NCI-H82 treated with DMSO at 0.1 percent for 48 hours (cell line): ENCODE results near the gene ADGRG6.
"Not testable (repeated sequence)": the region's sequence is repeated elsewhere in the genome, so short reads cannot be mapped to it uniquely, and the experiment has no call there.

Experiments
- DNase-seq: peaks from one replicate; lab custom pipeline; 2025; ENCODE audit not compliant: unreplicated experiment; lab: John Stamatoyannopoulos, UW

ADGRG6 gene

DNA sequence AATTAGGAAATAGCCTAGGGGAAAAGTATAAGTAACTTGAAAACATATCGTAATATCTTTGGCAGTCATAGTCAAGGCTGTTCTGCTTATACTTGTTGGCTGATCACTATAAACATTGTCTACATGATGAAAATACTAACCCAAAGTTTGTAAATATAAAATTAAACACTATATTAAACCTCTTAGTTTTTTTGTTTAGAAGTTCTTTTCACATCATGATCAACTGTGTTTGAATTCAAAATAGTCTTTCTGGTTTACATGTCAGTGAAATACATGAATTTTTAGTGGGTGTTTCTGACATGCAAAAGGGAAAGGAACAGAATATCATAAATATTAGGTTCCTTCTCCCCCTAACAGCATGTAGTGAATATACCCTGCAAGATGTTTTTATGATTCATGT lies 43.5 kb downstream of the ADGRG6 start:
- no peak for DNase-seq

DNA sequence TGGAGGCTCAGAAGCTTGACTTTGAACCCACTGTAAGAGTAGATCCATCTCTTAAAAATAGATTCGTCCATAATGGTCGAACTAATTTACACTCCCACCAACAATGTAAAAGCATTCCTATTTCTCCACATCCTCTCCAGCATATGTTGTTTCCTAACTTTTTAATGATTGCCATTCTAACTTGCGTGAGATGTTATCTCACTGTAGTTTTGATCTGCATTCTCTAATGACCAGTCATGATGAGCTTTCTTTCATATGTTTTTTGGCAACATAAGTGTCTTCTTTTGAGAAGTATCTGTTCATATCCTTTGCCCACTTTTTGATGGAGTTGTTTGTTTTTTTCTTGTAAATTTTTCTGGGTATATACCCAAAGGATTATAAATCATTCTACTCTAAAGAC lies 44.4 kb downstream of the ADGRG6 start:
- not testable (repeated sequence) for DNase-seq

DNA sequence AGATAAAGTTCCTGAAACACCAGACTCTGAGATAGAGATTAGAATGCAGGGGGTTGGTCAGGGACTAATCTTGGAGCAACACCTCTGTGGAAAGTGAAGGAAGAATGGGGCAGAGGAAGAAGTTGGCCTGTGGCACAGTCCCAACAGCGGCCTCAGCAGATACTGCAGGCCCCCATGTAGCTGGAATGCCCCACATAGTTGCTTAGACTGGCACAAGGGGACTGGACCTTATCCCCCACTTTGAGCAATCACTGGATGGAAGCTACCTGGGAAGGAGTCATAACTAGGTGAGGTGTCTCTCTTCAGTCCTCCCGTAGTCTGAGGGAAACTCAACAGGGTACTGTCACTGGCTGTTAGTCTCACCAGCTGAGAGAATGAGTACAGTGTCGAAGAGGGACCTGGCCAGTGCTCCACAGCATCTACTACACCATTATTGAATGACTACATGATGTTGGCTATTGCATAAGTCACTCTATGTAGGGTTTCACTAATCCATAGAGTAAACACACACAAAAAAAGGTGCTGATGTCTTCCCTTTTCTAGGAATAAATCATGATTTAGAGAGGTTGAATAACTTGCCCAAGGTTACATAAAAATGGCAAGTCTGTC lies 47.5 kb downstream of the ADGRG6 start:
- DNase-seq: no peak

DNA sequence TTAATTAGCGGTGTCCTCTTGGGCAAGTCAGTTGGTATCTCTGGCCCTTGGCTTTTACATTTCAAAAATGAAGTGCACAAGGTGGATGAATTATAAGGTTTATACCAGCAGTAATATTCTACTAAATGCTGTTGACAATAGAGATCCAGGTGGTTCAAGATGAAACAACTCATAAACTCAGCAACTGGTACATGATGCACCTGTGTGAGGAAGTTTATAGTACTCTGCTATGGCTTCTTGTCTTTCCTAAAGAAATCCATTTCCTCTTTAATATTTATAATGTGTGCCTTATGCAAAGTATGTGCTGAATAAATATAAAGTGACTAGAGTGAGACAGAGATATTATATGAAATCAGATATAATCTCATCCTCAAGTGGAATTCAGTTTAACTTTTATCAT lies 48.5 kb downstream of the ADGRG6 start:
- DNase-seq: no peak

DNA sequence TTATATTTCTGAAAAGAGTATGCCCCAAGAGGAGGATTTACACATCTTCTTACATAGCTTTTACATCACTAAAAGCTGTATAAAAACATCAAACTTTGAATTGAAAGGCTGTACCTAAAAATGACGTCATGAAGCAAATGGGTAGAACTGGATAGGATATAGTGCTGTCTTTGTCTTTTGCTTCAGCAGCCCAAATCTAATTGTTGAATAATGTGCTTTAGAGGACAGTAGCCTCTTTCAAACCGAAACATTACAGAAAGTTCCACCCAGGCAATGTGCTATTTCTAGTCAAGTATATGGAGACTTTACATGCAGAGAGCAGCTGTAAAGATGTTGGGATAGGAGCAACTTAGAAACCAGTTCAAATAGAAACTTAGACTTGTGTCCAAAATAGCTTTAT lies 51.9 kb downstream of the ADGRG6 start:
- no peak for DNase-seq

DNA sequence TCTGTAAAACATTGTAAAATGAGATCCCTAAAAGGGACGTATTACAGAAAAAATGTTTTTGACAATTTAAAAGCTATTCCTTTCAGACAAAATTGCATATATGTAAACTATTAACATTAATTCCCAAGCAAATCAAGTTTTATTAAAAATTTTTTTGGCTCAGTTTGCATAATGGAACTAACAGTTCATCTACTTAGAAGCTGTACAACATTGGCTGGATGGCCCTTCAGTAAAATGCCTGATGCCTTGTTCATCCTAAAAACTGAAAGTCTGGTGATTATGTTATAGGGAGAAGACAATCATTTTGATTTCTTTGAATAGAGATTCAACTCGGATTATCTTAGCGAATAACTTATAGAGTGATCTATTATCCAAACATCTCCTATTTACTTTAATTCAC lies 52.8 kb downstream of the ADGRG6 start:
- DNase-seq: no peak

DNA sequence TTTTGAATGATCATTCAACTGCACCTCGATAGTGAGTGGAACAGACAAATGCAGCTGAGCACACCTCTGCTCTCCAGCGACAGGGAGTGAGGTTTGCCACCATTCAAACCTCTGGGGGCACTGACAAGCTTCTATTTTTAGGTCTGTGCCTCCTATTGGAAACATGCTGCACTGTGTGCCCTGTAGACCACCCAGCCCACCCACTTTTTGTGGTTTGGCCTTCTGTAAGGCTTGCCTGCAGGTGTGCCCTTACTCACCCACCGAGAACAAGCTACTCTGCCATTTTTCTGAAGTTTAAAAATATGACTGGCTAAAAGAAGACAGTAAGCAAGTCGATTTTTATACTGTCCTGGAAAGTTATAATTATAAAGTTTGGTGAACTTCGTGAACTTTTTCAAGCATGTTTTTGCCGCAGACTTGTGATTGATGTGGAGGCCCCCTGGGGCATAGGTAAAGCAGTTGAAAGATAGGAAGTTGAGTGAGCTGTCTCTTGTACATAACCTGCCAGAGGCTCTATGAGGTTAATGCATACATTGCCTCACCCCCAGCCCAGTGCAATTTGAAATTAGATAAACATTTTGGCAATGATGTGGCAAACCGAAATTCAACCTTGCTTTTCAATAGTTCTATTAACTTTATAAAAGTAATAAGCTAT lies 53.8 kb downstream of the ADGRG6 start:
- no peak for DNase-seq

DNA sequence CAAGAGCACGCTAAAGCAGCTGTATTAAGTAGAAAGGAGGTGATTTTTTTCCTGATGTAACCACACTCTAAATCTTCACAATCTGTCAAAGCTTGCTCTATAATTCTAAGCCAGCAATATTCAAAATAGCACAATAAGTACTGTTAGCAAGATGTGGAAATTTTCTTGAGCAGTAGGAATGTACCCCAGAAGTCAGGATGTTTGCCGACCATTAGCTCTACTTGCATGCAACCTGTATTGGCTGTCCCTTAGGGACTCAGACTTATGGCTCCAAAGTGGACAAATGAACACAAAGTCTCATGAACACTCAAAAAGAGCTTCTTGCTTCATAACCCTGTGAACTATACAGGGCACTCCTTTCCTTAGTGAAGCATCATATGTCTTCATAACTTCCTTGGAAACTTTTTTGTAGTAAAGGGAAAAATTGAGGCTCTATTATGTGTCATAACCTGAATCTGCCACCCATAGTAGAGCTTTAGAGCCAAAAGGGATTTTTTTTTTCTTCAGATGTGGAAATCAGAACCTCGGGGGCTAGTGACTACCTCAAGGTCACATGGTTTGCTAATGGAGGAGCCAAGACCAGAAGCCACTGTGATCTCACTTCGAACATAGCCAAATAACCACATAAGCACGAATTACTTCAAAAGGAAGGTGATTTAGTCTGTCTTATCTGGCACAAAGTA lies 54.5 kb downstream of the ADGRG6 start:
- no peak for DNase-seq

DNA sequence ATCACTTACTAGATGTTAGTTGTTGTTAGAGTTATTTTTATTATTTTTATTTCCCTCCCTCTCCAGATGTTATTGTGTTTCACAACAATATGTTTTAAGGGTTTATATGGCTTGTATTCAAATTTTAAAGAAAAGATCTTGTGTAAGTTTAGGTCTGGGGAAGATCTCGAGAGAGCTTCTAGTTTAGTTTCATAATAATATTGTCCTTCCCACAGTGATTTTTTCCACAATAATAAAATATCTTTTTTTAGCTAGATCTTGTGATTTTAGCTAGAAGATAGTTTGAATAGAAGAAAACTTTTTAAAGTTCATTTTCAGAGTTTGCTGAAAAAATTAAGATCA lies 55.0 kb downstream of the ADGRG6 start:
- DNase-seq: no peak

DNA sequence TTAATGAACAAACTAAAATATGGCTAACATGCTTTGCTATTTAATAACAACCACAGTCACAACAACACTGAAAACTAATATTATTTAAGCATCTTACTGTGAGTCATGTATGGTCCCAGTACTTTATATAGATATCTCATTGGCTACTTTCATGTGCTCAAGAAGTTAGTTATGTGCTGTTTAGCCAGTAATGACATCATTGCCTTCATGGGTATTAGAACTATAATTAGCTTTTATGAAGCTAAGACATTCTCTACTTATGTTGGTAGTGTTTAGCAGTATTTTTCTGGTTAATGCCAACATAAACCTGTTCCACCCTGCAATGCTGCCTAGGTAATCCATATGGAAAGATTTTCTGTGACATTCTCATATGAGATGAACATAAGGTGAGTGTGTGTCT lies 56.1 kb downstream of the ADGRG6 start:
- no peak for DNase-seq

DNA sequence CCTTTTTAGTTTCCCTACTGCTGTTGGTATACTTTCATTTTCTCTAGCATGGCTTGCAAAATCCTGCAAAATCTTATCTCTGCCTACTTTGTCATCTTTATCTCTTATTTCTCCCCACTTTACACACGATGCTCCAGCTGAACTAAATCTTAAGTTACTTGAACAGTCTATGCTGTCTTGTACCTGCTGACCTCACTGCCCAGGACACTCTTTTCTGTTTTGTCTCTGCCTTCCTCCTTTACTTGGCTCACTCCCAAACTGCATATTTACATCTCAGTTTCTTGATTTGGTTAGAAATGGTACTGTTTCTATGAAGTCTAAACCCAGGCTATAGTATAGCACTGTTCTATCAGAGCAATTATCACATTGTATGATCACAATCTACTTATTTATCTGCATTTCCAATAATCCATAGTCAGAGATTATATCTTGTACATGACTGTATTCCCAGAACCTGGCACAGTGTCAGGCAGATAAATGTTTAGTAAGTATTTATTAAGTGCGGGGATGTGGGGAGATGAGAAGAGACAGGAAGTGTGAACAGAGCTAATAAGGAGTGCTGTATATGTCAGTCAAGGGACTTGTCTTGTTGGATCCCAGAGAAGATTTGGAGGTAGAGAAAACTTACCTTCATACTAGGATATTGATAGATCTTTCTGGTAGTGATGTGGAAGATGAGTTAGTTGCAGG lies 57.6 kb downstream of the ADGRG6 start:
- DNase-seq: no peak

DNA sequence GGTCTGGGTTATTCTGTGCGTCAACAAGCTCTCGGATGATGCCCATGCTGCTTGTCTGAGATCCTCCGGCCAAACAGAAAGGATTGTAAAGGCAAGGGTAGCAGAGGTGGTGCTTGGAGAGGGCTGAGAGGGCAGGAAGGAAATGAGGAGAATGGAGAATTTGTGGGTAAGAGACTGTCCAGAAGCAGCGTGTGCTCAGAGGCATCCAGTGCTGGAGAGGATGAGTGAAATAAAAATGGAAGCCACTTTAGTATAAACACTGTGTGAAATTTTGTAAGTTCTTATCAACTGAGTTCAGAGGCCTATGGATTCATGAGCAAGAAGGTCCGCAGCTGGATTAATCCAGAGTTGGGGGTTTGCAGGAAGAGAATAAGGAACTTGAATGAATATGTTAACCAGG lies 59.5 kb downstream of the ADGRG6 start:
- no peak for DNase-seq

DNA sequence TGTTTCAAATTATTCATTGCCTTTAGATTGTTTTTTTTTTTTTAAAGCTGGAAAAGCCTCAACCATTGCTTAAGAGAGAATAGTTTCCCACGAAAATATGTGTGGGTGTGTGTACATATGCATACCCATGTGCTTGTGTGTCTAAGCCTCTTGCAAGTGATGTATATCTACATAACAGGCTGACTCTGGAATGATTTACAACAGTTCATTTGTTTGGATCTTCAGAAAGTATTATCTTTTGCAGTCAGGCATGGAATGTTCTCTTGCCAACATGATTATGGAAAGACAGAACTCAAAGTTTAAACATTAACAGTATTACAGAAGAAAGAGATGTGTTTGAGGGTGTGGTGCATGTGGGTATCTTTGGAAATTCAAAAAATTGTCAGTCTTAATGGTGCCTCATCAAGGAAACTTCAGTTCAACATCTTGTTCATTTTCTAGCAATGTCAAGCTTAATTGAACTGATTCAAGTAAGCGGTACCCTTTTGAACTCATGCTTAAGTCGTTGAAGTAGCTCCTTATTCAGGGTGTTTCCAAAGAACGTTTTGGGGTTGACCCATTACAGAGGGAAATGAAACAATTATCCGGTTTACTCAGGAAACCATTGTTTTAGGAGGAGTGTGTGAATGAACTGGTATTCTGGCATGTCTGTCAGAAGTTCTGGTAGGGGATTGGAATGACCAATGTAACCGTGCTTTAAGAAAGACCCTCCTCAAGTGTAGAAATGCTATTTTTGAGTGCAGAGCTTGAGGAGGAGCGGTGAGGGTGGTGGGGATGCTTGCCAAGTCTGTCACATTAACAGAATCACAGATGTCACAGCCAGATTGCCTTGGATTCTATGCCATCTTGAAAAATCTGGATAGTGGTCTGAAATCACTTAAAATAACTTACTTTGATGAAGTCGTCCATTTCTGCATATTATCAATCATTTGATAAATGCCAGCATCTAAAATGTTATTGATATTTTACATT lies 60.3 kb downstream of the ADGRG6 start:
- no peak for DNase-seq

DNA sequence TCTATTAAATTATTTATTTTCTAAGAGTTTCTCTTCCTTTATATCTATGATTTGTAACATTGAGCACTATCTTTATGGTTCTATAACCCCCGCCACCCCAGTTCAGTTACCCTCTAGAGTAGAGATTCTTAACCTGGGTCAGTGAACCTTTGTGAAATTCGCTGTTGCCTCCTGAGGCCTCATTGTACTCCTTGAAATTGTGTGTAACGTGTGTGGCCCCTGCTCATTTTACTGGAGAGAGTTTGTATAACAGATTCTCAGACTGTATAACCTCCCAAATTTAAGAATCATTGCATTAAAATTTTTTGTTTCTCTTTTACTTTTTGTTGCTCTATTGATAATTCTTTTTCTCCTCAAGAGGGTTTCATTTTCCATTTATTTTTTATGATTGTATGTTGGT lies 65.3 kb downstream of the ADGRG6 start:
- no peak for DNase-seq

DNA sequence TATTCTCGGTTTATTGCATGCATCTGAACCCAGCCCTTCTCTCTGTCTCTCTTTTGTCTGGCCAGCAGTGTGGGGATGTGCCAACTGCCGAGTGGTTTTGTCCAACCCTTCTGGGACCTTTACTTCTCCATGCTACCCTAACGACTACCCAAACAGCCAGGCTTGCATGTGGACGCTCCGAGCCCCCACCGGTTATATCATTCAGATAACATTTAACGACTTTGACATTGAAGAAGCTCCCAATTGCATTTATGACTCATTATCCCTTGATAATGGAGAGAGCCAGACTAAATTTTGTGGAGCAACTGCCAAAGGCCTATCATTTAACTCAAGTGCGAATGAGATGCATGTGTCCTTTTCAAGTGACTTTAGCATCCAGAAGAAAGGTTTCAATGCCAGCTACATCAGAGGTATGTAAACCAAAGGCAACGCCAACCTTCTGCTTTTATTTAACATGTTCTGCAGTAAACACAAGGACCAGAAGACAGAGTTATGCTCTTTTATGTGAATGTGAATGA lies 65.8 kb downstream of the ADGRG6 start:
- no peak for DNase-seq

DNA sequence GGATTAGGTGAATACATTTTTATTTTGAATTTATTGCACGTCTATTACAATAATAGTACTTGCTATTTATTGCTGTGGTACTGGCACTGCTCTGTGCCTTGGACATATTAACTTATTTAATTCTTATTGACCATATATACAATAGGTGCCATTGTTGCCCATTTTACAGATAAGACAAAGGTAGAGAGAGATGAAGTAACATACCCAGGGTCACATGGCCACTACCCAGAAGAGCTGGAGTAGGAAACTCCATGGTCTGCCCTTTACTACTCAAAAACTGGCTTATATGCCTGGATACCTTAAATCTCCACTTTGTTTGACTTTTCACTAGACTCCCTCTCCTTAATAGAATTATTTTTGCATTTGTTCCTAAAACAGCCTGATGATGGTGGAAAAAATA lies 67.5 kb downstream of the ADGRG6 start:
- DNase-seq: no peak

DNA sequence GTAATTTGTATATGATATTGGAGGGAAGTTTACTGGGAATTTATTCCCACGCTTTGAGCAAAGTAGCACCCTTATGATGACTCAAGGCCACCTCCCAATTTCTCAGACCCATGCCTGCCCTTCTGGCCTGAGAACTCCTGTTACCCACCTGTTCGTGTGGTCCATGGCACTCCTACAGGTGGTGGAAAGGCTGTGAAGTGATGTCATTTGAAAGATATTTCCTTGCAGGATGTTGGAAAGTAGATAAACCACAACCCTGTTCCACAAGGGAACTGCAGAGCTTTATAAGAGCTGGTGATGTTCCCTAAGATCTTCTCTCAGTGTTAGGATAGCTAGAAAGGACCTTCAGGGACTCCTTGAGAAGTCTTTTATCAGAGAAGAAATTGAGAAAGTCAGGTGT lies 70.5 kb downstream of the ADGRG6 start:
- no peak for DNase-seq

DNA sequence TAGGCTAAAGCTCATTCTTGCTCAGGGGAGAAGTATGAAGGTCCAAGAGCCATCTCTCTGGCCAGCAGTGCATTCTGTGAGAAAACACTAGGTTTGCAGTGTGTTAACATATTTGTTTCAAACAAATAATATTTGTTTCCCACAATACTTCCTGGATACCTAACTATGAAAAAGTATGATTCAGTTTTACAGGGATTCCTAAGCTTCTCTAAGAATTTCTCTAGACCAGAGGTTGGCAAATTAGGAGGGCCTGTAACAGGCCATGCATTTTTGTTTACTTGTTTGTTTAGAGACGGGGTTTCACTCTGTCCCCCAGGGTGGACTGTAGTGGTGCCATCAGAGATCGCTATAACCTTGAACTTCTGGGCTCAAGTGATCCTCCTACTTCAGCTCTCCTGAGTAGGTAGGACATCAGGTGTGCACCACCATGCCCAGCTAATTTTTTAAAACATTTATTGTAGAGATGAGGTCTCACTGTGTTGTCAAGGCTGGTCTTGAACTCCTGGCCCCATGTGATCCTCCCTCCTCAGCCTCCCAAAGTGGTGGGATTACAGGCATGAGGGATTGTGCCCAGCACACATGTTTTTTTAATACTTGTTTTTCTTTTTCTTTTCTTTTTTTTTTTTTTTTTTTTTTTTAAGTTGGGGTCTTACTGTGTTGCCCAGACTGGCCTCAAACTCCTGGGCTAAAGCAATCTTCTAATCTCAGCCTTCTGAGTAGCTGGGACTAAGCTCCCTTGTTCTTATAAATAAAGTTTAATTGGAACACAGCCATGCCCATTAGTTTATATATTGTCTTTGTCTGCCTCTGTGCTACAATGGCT lies 71.7 kb downstream of the ADGRG6 start:
- DNase-seq: no peak

DNA sequence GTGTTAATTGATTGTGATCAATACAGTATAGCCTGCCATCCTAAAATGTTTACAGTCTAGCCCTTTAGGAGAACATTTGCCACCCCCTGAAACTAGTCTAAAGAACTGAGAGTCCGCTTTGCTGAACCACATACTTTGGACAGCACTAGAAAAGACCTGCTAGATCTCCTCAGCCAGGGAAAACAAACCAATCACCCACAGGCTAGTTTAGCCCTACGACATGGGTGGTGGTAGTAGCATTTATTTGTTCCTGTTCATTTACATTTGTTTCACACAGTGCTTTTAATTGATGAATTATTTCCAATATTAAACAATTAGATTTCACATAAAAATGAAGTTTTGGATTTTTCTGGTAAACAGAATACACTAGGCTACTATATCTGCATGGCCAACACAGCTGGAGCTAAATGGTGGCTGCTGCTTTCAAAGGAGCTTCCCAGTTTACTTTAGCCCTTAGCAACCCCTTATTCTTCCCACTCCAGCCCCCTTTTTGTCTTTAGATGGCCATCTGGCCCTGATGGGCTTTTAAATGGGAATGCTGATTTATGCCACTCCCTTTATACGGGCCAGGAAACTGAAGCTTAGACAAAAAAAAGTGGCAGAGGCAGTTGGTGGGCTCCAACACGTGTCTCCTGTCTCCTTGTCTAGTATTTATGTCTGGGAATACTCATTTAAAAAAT lies 72.4 kb downstream of the ADGRG6 start:
- no peak for DNase-seq
